ENCODE results near the gene MTA3. TPM values are rescaled to one million over a fixed set of nuclear protein-coding genes. Genes with fewer than 3 reads are reported as not detected.
"Not testable (repeated sequence)": the region's sequence is repeated elsewhere in the genome, so short reads cannot be mapped to it uniquely, and the experiment has no call there.

Gene MTA3
- total and polyA plus RNA-seq, 8 donors = 16.8 to 28.1 (median 21.6) TPM

DNA sequence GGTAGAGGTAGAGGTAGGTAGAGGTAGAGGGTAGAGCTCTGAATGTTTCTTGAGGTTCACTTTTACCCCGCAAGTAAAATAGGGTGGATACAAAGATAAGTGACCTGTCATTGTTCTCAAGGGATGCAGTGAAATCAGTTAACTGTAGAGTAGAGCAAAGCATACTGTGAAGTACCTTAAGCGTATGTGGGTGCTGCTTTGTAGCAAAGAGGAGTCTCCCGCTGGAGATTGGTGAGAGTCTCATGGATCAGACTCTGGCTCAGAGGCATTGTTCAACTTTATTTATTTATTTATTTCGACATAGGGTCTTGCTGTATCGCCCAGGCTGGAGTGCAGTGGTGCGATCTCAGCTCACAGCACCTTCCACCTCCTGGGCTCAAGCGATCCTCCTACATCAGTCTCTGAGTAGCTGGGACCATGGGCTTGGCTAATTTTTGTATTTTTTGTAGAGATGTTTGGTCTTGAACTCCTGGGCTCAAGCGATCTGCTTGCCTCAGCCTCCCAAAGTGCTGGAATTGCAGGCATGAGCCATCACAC lies 38.7 kb downstream of the MTA3 start:
- intact Hi-C loops (cut with DNase I) = no loop called here
- ATAC-seq (no peak), FAIRE-seq (no peak), DNase-seq (no peak)
- Histone ChIP-seq H3K4me3 (no peak overlapping the region), H3K9me3 (no peaks in the 10 kb centered on the region), H3K27me3 (no peaks in the 10 kb centered on the region), H3K27ac (no peak overlapping the region), H3K4me1 (no peaks in the 10 kb centered on the region), H3K36me3 (peaks cover 0 to 5% (median 0%) of the 10 kb centered on the region in 3 donors)
- TF ChIP-seq CTCF (IDR thresholded peaks at IDR 0.05) = no peak
- 84 to 96% methylated on average over 8 of the region's 8 CpGs for WGBS, 2 donors

DNA sequence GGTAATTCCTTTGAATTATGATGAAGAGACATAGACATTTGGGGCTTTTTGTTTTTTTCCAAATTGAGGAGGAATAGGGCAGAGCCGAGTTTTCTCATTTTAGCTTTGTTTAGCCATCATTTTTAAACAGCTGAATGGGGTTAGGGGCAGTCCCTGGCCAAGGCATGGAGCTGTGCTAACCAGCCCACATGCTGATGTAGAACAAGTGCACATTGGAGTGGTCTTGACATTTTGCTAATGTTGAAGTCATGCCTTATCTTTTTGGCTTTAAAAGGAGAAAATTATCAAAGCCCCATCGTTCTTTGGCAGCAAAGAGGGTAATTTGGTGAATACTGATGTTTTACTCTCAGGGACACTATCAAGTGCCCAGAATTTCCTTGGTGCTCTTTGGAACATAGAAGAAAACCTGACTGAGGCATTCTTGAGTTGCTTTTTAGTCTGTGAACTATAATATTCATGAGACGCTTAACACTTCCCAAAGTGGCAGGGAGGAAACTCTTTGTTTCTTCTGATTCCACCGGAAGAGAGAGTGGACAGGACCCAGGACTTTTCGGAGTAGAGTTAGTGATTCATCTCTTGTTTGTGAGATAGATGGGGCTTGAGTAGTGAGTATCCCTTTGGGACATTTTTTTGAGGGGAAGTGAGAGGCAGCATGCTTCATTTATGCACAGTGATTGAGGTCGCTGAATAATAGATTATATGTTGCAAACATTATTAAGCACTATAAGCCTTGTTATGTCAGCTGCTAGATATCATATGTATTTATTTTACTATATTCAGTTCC lies 45.0 kb downstream of the MTA3 start:
- FAIRE-seq = no peak
- Histone ChIP-seq H3K4me1 (no peaks in the 10 kb centered on the region), H3K36me3 (peaks cover 0 to 13% (median 0%) of the 10 kb centered on the region in 3 donors), H3K27me3 (no peaks in the 10 kb centered on the region), H3K9me3 (no peaks in the 10 kb centered on the region), H3K4me3 (no peak overlapping the region), H3K27ac (no peak overlapping the region)
- TF ChIP-seq CTCF (IDR thresholded peaks at IDR 0.05) = no peak
- DNase-seq = no peak
- ATAC-seq = no peak
- 69 to 73% methylated on average over 6 of the region's 6 CpGs for WGBS, 2 donors
- intact Hi-C loops (cut with DNase I) = no loop called here

- peaks cover 0 to 13% (median 0%) of the 10 kb centered on the region in 3 donors for H3K36me3 ChIP-seq
- WGBS, 2 donors = 92 to 94% methylated on average over 7 of the region's 7 CpGs
- H3K4me1 ChIP-seq = no peaks in the 10 kb centered on the region
- ATAC-seq = no peak
- no peak for DNase-seq
- no peaks in the 10 kb centered on the region for H3K27me3 ChIP-seq
- H3K27ac ChIP-seq = no peak overlapping the region
- no peak for FAIRE-seq
- intact Hi-C loops (cut with DNase I) = no loop called here
- TF ChIP-seq CTCF (IDR thresholded peaks at IDR 0.05) = no peak
- H3K9me3 ChIP-seq = no peaks in the 10 kb centered on the region
- H3K4me3 ChIP-seq = no peak overlapping the region
Observed at GRCh38 chr2:42614838-42615237, 46.4 kb downstream of the MTA3 start.

DNA sequence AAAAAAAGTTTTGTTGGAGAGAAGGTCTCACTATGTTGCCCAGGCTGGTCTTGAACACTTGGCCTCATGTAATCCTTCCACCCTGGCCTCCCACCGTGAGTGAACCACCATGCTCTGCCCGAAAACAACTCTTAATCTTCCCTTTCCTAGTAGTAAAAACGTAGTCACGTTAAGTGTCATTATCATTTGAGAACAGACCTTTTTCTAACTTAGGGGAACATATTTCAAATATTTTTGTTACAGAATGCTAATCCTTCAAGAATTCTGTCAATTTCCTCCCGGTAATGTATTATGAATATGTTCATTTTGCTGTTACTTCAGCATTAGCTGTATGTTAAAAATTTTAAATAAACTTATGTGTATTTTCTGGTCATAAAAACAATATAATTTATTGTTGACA lies 49.7 kb downstream of the MTA3 start:
- TF ChIP-seq CTCF (IDR thresholded peaks at IDR 0.05) = no peak
- no peak overlapping the region for H3K27ac ChIP-seq
- intact Hi-C loops (cut with DNase I) = no loop called here
- FAIRE-seq (no peak), DNase-seq (no peak), ATAC-seq (no peak)
- no peaks in the 10 kb centered on the region for H3K27me3 ChIP-seq
- 91 to 96% methylated on average over 5 of the region's 5 CpGs for WGBS, 2 donors
- no peak overlapping the region for H3K4me3 ChIP-seq
- H3K36me3 ChIP-seq = peaks cover 0 to 8% (median 0%) of the 10 kb centered on the region in 3 donors
- no peaks in the 10 kb centered on the region for H3K4me1 ChIP-seq
- no peaks in the 10 kb centered on the region for H3K9me3 ChIP-seq

- intact Hi-C loops (cut with DNase I) = no loop called here
- Histone ChIP-seq H3K9me3 (no peaks in the 10 kb centered on the region), H3K27ac (no peak overlapping the region), H3K4me3 (no peak overlapping the region), H3K27me3 (no peaks in the 10 kb centered on the region), H3K4me1 (no peaks in the 10 kb centered on the region), H3K36me3 (peaks cover 0 to 8% (median 0%) of the 10 kb centered on the region in 3 donors)
- WGBS, 2 donors = 61 to 69% methylated on average over 2 of the region's 2 CpGs
- TF ChIP-seq CTCF (IDR thresholded peaks at IDR 0.05) = no peak
- DNase-seq (no peak), FAIRE-seq (no peak), ATAC-seq (no peak)
Observed at GRCh38 chr2:42618972-42619371, 50.5 kb downstream of the MTA3 start.

- H3K27ac ChIP-seq; H3K4me1 ChIP-seq; H3K36me3 ChIP-seq; DNase-seq; H3K9me3 ChIP-seq; ATAC-seq; H3K27me3 ChIP-seq; intact Hi-C loops (cut with DNase I); FAIRE-seq; H3K4me3 ChIP-seq: not testable (repeated sequence)
- WGBS, 2 donors = 98% methylated on average over 14 to 20 of the region's 26 CpGs
Observed at GRCh38 chr2:42621626-42622025, 53.2 kb downstream of the MTA3 start.
